Immature natural killer cell (primary cell): Measurements from ENCODE around the gene LIPC. TPM values are rescaled to one million over a fixed set of nuclear protein-coding genes. Genes with fewer than 3 reads are reported as not detected.

ENCODE experiments used
- DNase-seq, 3 donors: peaks; one replicate each; pipeline ENCODE4 v3.0.0; 2022; ENCODE audit warnings: mixed read lengths in 1 of 3
- H3K27ac Mint-ChIP-seq, 6 donors: one replicate each; pipeline ENCODE4 v1.8.0; 2020; ENCODE audit warnings: mixed read lengths in 6 of 6, mild to moderate bottlenecking in 5 of 6, inconsistent platforms in 4 of 6, moderate library complexity in 3 of 6
- H3K27me3 Mint-ChIP-seq, 3 donors: one replicate each; pipeline ENCODE4 v1.8.0; 2020 to 2021; ENCODE audit warnings: low read depth in 3 of 3, mild to moderate bottlenecking in 3 of 3, mixed read lengths in 3 of 3, moderate library complexity in 3 of 3, inconsistent platforms in 1 of 3
- H3K36me3 Mint-ChIP-seq, 3 donors: one replicate each; pipeline ENCODE4 v1.8.0; 2020; ENCODE audit warnings: mixed read lengths in 3 of 3, inconsistent platforms in 2 of 3, mild to moderate bottlenecking in 2 of 3
- H3K4me1 Mint-ChIP-seq, 2 donors: one replicate each; pipeline ENCODE4 v1.8.0; 2020; ENCODE audit warnings: inconsistent platforms in 2 of 2, mild to moderate bottlenecking in 2 of 2, mixed read lengths in 2 of 2, moderate library complexity in 1 of 2
- H3K4me3 Mint-ChIP-seq, 5 donors: one replicate each; pipeline ENCODE4 v1.8.0; 2020; ENCODE audit warnings: mild to moderate bottlenecking in 5 of 5, mixed read lengths in 5 of 5, inconsistent platforms in 3 of 5, moderate library complexity in 3 of 5
- H3K9me3 Mint-ChIP-seq, 6 donors: one replicate each; pipeline ENCODE4 v1.8.0; 2020; ENCODE audit warnings: mild to moderate bottlenecking in 6 of 6, mixed read lengths in 6 of 6, inconsistent platforms in 4 of 6, moderate library complexity in 3 of 6
- polyA plus RNA-seq, 3 donors: library from polyadenylated mRNA; unstranded; fragments of 300-500 nt; fragmentation: Illumina TruSeq; gene quantifications; one replicate each; pipeline ENCODE4 v1.2.3, GENCODE V29; 2021

LIPC gene
- polyA plus RNA-seq, 3 donors from 2014 or later, result 2.4 to 6.8 (median 2.8) TPM

- no peak for DNase-seq
- no peaks in the 10 kb centered on the region for H3K9me3 Mint-ChIP-seq
- H3K4me1 Mint-ChIP-seq, result peaks cover 40 to 42% of the 10 kb centered on the region in 2 donors
- no peak overlapping the region for H3K4me3 Mint-ChIP-seq
- peaks cover 0 to 2% (median 2%) of the 10 kb centered on the region in 3 donors for H3K27me3 Mint-ChIP-seq
- peak overlapping the region in 2 of 6 donors; percentile 36 to 61 for H3K27ac Mint-ChIP-seq
- peaks cover 0 to 7% (median 4%) of the 10 kb centered on the region in 3 donors for H3K36me3 Mint-ChIP-seq
Measured at GRCh38 chr15:58469432-58470353, 37.9 kb downstream of the LIPC start.

- H3K9me3 Mint-ChIP-seq, result no peaks in the 10 kb centered on the region
- peak overlapping the region; percentile 23 to 93 (median 60) for H3K27ac Mint-ChIP-seq
- H3K36me3 Mint-ChIP-seq, result no peaks in the 10 kb centered on the region
- H3K4me3 Mint-ChIP-seq, result peak overlapping the region in 1 of 5 donors; percentile 15
- H3K27me3 Mint-ChIP-seq, result peaks cover 0 to 2% (median 2%) of the 10 kb centered on the region in 3 donors
- H3K4me1 Mint-ChIP-seq, result peaks cover 52 to 57% of the 10 kb centered on the region in 2 donors
- no peak for DNase-seq
Measured at GRCh38 chr15:58471348-58471747, 39.6 kb downstream of the LIPC start.

- Mint-ChIP-seq H3K36me3 (no peaks in the 10 kb centered on the region), H3K4me1 (peaks cover 61 to 66% of the 10 kb centered on the region in 2 donors), H3K4me3 (no peak overlapping the region), H3K9me3 (no peaks in the 10 kb centered on the region), H3K27ac (peak overlapping the region in 4 of 6 donors; percentile 33 to 93 (median 62)), H3K27me3 (peaks cover 0 to 2% (median 2%) of the 10 kb centered on the region in 3 donors)
- DNase-seq, result no peak
Measured at GRCh38 chr15:58472221-58472620, 40.4 kb downstream of the LIPC start.

- Mint-ChIP-seq H3K9me3 (no peaks in the 10 kb centered on the region), H3K4me1 (peaks cover 69 to 73% of the 10 kb centered on the region in 2 donors), H3K27ac (peak overlapping the region; percentile 90 to 97 (median 92)), H3K4me3 (peak overlapping the region; percentile 73 to 83 (median 81)), H3K27me3 (peaks cover 0 to 2% (median 2%) of the 10 kb centered on the region in 3 donors), H3K36me3 (no peaks in the 10 kb centered on the region)
- peak; percentile 82 to 87 (median 86) for DNase-seq
Measured at GRCh38 chr15:58472821-58473581, 41.2 kb downstream of the LIPC start.

GRCh38 chr15:58473724-58474123, 41.9 kb downstream of the LIPC start:
- H3K4me3 Mint-ChIP-seq, result peak overlapping the region; percentile 73 to 83 (median 81)
- H3K27me3 Mint-ChIP-seq, result peaks cover 0 to 2% (median 2%) of the 10 kb centered on the region in 3 donors
- no peaks in the 10 kb centered on the region for H3K9me3 Mint-ChIP-seq
- no peaks in the 10 kb centered on the region for H3K36me3 Mint-ChIP-seq
- DNase-seq, result peak; percentile 37 to 50 (median 40)
- H3K4me1 Mint-ChIP-seq, result peaks cover 76 to 81% of the 10 kb centered on the region in 2 donors
- H3K27ac Mint-ChIP-seq, result peak overlapping the region; percentile 90 to 97 (median 92)

GRCh38 chr15:58474741-58475323, 43.0 kb downstream of the LIPC start:
- DNase-seq, result peak in 1 of 3 donors; percentile 30
- peak overlapping the region; percentile 75 to 83 (median 81) for H3K4me3 Mint-ChIP-seq
- H3K27ac Mint-ChIP-seq, result peak overlapping the region; percentile 61 to 97 (median 92)
- peaks cover 0 to 1% (median 0%) of the 10 kb centered on the region in 3 donors for H3K36me3 Mint-ChIP-seq
- peaks cover 78 to 79% of the 10 kb centered on the region in 2 donors for H3K4me1 Mint-ChIP-seq
- peaks cover 0 to 2% (median 0%) of the 10 kb centered on the region in 3 donors for H3K27me3 Mint-ChIP-seq
- no peaks in the 10 kb centered on the region for H3K9me3 Mint-ChIP-seq

GRCh38 chr15:58475573-58476524, 44.1 kb downstream of the LIPC start:
- DNase-seq, result peak; percentile 27 to 35 (median 33)

GRCh38 chr15:58476525-58477162, 44.9 kb downstream of the LIPC start:
- Mint-ChIP-seq H3K4me1 (peaks cover 69 to 72% of the 10 kb centered on the region in 2 donors), H3K9me3 (no peaks in the 10 kb centered on the region), H3K27ac (peak overlapping the region; percentile 61 to 97 (median 92)), H3K36me3 (peaks cover 0 to 4% (median 0%) of the 10 kb centered on the region in 3 donors), H3K27me3 (peaks cover 0 to under 1% (median 0%) of the 10 kb centered on the region in 3 donors), H3K4me3 (peak overlapping the region; percentile 34 to 83 (median 81))
- DNase-seq, result no peak

More at GRCh38 chr15:58475573-58476524, 44.1 kb downstream of the LIPC start:
- peaks cover 0 to 2% (median 0%) of the 10 kb centered on the region in 3 donors for H3K27me3 Mint-ChIP-seq
- no peaks in the 10 kb centered on the region for H3K9me3 Mint-ChIP-seq
- H3K4me3 Mint-ChIP-seq, result peak overlapping the region; percentile 75 to 83 (median 81)
- H3K27ac Mint-ChIP-seq, result peak overlapping the region; percentile 61 to 97 (median 92)
- peaks cover 75 to 77% of the 10 kb centered on the region in 2 donors for H3K4me1 Mint-ChIP-seq
- peaks cover 0 to 4% (median 0%) of the 10 kb centered on the region in 3 donors for H3K36me3 Mint-ChIP-seq

- Mint-ChIP-seq H3K36me3 (peaks cover 0 to 4% (median 0%) of the 10 kb centered on the region in 3 donors), H3K27me3 (peaks cover 0 to 2% (median 0%) of the 10 kb centered on the region in 3 donors), H3K4me1 (peaks cover 66 to 68% of the 10 kb centered on the region in 2 donors), H3K4me3 (peak overlapping the region; percentile 30 to 64 (median 39)), H3K27ac (peak overlapping the region; percentile 61 to 97 (median 92)), H3K9me3 (no peaks in the 10 kb centered on the region)
- DNase-seq, result peak in 1 of 3 donors; percentile 21
Measured at GRCh38 chr15:58477170-58477569, 45.4 kb downstream of the LIPC start.

GRCh38 chr15:58478035-58478434, 46.2 kb downstream of the LIPC start:
- Mint-ChIP-seq H3K4me1 (peaks cover 62 to 64% of the 10 kb centered on the region in 2 donors), H3K9me3 (no peaks in the 10 kb centered on the region), H3K4me3 (peak overlapping the region in 3 of 5 donors; percentile 10 to 62 (median 49)), H3K36me3 (peaks cover 0 to 4% (median 0%) of the 10 kb centered on the region in 3 donors), H3K27me3 (peaks cover 0 to 2% (median 0%) of the 10 kb centered on the region in 3 donors), H3K27ac (peak overlapping the region; percentile 61 to 97 (median 86))
- DNase-seq, result no peak

GRCh38 chr15:58478579-58478978, 46.8 kb downstream of the LIPC start:
- H3K36me3 Mint-ChIP-seq, result peaks cover 0 to 4% (median 0%) of the 10 kb centered on the region in 3 donors
- peaks cover 62 to 64% of the 10 kb centered on the region in 2 donors for H3K4me1 Mint-ChIP-seq
- no peak overlapping the region for H3K4me3 Mint-ChIP-seq
- H3K27ac Mint-ChIP-seq, result peak overlapping the region in 5 of 6 donors; percentile 39 to 97 (median 51)
- peaks cover 0 to 2% (median 2%) of the 10 kb centered on the region in 3 donors for H3K27me3 Mint-ChIP-seq
- H3K9me3 Mint-ChIP-seq, result no peaks in the 10 kb centered on the region
- no peak for DNase-seq
